ENCODE data around the gene MYO1B. TPM values are rescaled to one million over a fixed set of nuclear protein-coding genes. Genes with fewer than 3 reads are reported as not detected.

MYO1B gene
- total and polyA plus RNA-seq, 2 of the 8 experiments (the other 6 are each of a cell fraction or from before 2014, with no cell fraction given) = 15.5 to 61.2 TPM

DNA sequence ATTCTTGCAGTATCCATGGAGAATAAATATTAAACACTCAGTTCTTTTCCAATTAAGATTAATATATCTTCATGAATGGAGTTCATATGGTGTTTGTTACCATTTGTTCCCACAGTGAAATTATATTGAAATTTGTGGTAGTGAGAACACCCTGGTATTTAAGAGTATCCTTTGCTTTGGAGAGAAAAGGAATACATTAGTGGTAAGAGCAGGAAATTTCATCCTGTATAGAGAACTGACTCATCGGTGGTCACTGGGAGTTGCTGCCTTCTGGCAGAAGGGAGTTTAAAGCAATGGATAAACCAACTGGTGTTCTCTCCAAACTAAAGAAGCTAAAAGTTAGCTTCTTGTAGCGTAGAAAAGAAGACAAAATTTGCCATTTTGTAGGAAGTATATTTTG lies 107.3 kb downstream of the MYO1B start:
- no peak overlapping the region for H3K4me3 ChIP-seq (ENCODE audit: extremely low read depth in 1 of 4, insufficient read depth in 2 of 4, low read depth in 3 of 4, low read length in 4 of 4)
- H4K20me1 ChIP-seq (replicated peaks in 1 of 2; ENCODE audit: control insufficient read depth in 1 of 2, insufficient read depth in 2 of 2, low read length in 2 of 2) = no peaks in the 10 kb centered on the region
- no peak overlapping the region for H4K8ac ChIP-seq (ENCODE audit: extremely low read depth, insufficient read depth, low read length)
- H3K27ac ChIP-seq (ENCODE audit: low read depth, low read length) = no peak overlapping the region
- peaks cover 0 to 1% (median 0%) of the 10 kb centered on the region in 4 experiments; a peak in 1 of 7 replicates for H3K27me3 ChIP-seq (replicated peaks in 1 of 4; ENCODE audit: control insufficient read depth in 3 of 4, extremely low read depth in 1 of 4, insufficient read depth in 3 of 4, low read length in 3 of 4)
- DNase-seq (ENCODE audit: low read depth in 1 of 2, low spot score in 2 of 2) = no peak
- H2BK15ac ChIP-seq (ENCODE audit: low read length) = no peak overlapping the region
- no peaks in the 10 kb centered on the region for H3K79me2 ChIP-seq (ENCODE audit: control insufficient read depth in 1 of 2, insufficient read depth in 2 of 2, low read length in 2 of 2)
- CTCF ChIA-PET (ENCODE audit: partially characterized antibody) = interaction anchor here (0.8 to 1.2 kb wide), 3 partner anchors 22 to 170 kb away, joined by 3 read pairs; no protein-coding TSS in a partner anchor
- no peak overlapping the region for H3K9ac ChIP-seq (replicated peaks in 1 of 4; ENCODE audit: extremely low read depth in 1 of 4, low read depth in 3 of 4, low read length in 3 of 4)
- H2BK20ac ChIP-seq (ENCODE audit: low read length) = no peak overlapping the region
- no peak overlapping the region for H3K4me2 ChIP-seq (ENCODE audit: insufficient read depth in 1 of 2, low read depth in 2 of 2, low read length in 2 of 2)
- no peak overlapping the region for H2AK5ac ChIP-seq (ENCODE audit: low read depth, low read length)
- no peak overlapping the region for H2BK5ac ChIP-seq (ENCODE audit: low read depth, low read length)
- no peak for FAIRE-seq
- H2BK120ac ChIP-seq (replicated peaks; ENCODE audit: low read depth, low read length) = no peak overlapping the region
- no peak overlapping the region for H3K4ac ChIP-seq (replicated peaks; ENCODE audit: insufficient read length, low read depth, low read length)
- no peak overlapping the region for H4K91ac ChIP-seq (replicated peaks; ENCODE audit: insufficient read length, low read length)
- no peak overlapping the region for H3K56ac ChIP-seq (replicated peaks; ENCODE audit: insufficient read length, low read depth, low read length)
- peaks cover 0 to 7% of the 10 kb centered on the region in 2 experiments; a peak in 2 of 4 replicates for H3K9me3 ChIP-seq (ENCODE audit: insufficient read depth in 2 of 2, low read depth in 1 of 2, low read length in 1 of 2)
- H3K23me2 ChIP-seq (ENCODE audit: low read depth, low read length) = no peaks in the 10 kb centered on the region; the same call in 1 of the 2 replicates
- H2BK12ac ChIP-seq (ENCODE audit: low read depth, low read length) = no peak overlapping the region
- no peak for TF ChIP-seq HDAC6 (IDR thresholded peaks at IDR 0.05; ENCODE audit: low read depth, low read length)
- TF ChIP-seq RNF2 (IDR thresholded peaks at IDR 0.05; ENCODE audit: borderline replicate concordance, low read depth, low read length, missing control alignments, poor library complexity, severe bottlenecking) = no peak
- no peak for TF ChIP-seq SIN3A (conservative IDR thresholded peaks at IDR 0.05 in 1 of 2, IDR thresholded peaks at IDR 0.05 in 1 of 2; ENCODE audit: low read depth in 1 of 2, low read length in 2 of 2)
- TF ChIP-seq, protein P1, sequence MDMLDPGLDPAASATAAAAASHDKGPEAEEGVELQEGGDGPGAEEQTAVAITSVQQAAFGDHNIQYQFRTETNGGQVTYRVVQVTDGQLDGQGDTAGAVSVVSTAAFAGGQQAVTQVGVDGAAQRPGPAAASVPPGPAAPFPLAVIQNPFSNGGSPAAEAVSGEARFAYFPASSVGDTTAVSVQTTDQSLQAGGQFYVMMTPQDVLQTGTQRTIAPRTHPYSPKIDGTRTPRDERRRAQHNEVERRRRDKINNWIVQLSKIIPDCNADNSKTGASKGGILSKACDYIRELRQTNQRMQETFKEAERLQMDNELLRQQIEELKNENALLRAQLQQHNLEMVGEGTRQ (IDR thresholded peaks at IDR 0.05; ENCODE audit: low read length) = no peak
- TF ChIP-seq TAF1 (IDR thresholded peaks at IDR 0.05; ENCODE audit: low read depth, low read length) = no peak
- no peak for TF ChIP-seq RBBP5 (IDR thresholded peaks at IDR 0.05; ENCODE audit: borderline replicate concordance, low read depth, low read length)
- no peak for TF ChIP-seq SUZ12 (IDR thresholded peaks at IDR 0.05; ENCODE audit: low read length)
- TF ChIP-seq NRF1 (IDR thresholded peaks at IDR 0.05; ENCODE audit: low read depth, low read length) = no peak
- no peak for TF ChIP-seq HDAC2 (IDR thresholded peaks at IDR 0.05; ENCODE audit: borderline replicate concordance in 1 of 2, low read depth in 2 of 2, low read length in 2 of 2)
- H3K14ac ChIP-seq (ENCODE audit: insufficient read length) = no peak overlapping the region
- H2AFZ ChIP-seq (ENCODE audit: low read length) = no peak overlapping the region
- POLR2A ChIA-PET (ENCODE audit: partially characterized antibody) = interaction anchor here (1.3 kb wide), 1 partner anchor 72 kb away, joined by 3 read pairs; no protein-coding TSS in a partner anchor
- 98% methylated on average over 2 of the region's 2 CpGs; no CpG with 5 or more reads in 1 of the 2 experiments for WGBS, 2 experiments (ENCODE audit: extremely low coverage in 1 of 2, insufficient coverage in 1 of 2, insufficient read length in 1 of 2, insufficient replicate concordance in 2 of 2, low coverage in 1 of 2, low lambda C conversion rate in 2 of 2, missing lambda C conversion rate in 1 of 2)
- H3K4me1 ChIP-seq (replicated peaks in 1 of 4; ENCODE audit: control insufficient read depth in 3 of 4, insufficient read depth in 4 of 4, low read length in 3 of 4) = no peaks in the 10 kb centered on the region
- H3K36me3 ChIP-seq (ENCODE audit: control insufficient read depth in 2 of 4, insufficient read depth in 4 of 4, low read length in 3 of 4) = peaks cover 0 to 24% (median 5%) of the 10 kb centered on the region in 4 experiments; a peak in 4 of 8 replicates
- H3K18ac ChIP-seq (ENCODE audit: extremely low read depth, low read length) = no peak overlapping the region
- H3K79me1 ChIP-seq (ENCODE audit: low read depth, low read length) = no peaks in the 10 kb centered on the region
- H3K23ac ChIP-seq (ENCODE audit: insufficient read length) = no peak overlapping the region
- no peak overlapping the region for H4K5ac ChIP-seq (ENCODE audit: insufficient read length, low read depth, low read length)

Data from H1 (cell line).